Suppressor macrophage (primary cell): ENCODE data around the gene HOXA10.
A peak's percentile ranks its signal among the peaks of the same experiment; 100 is the strongest.

Experiments
- DNase-seq, 4 experiments: peaks; one replicate each; pipeline ENCODE4 v3.0.0-alpha.2; 2020 to 2022
- total RNA-seq, 17 experiments: gene quantifications; one replicate each; lab custom pipeline; 2026; ENCODE audit warnings: mixed read lengths in 6 of 17, inconsistent platforms in 3 of 17; lab: John Stamatoyannopoulos, UW

Gene HOXA10
- total RNA-seq, result 0 to 1.8 (median 0.14) reads per million in 17 experiments

DNA sequence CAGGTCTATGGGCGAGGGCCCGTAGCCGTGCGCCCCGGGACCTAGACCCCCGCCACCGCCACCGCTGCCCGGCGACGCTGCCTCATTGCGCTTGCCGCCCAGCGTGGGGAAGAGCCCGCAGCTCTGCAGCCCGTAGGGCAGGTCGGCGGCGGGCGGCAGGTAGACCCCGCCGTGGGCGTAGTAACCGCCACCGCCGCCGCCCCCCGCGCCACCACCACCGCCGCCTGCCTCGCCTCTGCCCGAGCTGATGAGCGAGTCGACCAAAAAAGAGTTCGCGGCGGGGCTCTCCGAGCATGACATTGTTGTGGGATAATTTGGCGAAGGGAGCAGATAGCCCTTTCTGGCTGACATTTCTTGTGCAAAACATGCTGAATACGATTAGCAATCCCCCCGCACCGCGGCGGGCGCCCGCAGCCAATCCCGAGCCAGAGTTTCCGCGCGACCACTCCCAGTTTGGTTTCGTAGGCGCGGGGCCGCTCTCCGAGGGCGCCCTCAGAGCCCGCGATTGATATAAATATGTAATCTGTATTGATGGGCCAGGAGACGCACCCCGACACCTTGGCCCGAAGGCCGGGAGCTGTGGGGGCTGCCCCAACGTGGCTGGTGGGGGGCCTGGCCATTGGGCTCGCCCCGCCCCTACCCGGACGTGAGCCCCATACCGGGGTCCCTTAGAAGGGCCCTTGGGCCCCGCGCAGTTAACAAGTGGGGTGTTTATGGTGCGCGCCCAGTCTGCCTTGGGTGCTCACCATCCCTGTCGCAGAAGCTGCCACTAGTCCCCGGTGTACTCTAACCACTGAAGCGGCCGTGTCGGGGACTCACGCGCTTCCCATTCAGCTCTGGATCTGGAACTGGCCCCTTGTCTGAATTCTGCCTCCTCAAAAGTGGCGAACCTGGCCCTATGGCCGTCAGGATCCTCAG is at the start of gene HOXA10:
HOXA10 (minus strand) TSS at position 365 of the 918 bp plus-strand sequence; CDS start at position 351, 14 bp downstream.
- DNase-seq, result peak in 1 of 4 experiments; percentile 6

DNA sequence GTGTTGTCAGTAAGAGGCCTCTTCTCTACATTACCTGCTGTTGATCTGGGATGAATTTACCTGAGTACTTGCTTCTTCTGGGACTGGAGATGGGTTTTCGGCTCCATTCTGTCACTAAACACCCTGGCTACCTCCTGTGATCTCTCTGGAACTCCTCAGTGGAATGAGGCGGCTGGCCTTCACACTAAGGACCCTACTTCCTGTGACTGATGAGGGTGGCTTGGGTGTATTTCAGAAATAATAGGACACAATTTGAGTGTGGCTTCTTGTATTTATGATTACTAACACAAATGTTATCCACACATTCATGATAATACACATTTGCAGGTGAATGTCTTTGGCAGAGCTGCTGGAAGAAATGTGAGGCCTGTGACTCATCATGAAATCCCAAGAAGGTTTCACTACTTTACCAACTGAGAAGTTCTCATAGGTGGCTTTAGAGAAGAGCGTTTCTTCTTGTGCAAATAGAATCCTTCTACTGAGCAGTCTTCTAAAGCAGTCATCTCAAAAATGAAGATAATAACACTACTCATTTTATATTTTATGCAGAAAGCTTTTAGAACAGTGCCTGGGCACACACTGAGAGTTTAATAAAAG is 47.2 kb upstream of the HOXA10 start:
- DNase-seq, result no peak

DNA sequence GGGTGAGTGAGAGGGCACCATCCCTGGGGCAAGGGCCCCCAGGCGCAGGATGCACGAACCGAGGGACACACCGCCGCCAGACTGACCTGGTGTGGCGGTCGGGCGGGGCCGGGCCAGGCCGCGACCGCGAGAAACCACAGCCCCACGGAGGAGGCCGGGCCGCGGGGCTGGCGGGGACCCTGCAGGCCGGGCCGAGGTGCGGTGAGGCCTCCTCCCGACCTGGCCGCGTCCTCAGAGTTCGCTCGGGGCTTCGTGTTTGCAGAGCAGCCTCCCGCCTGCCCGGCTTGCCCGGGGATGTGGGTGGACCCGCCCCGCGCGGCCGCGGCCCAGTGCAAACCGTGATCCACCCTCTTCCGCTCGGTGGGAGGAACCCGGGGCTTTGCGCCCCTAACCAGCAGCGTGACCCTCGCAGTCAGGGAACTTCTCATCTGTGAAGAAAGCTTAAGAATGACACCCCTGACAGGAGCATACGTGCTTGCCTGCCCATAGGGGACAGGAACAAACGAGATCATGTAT is 46.4 kb upstream of the HOXA10 start:
- DNase-seq, result no peak

DNA sequence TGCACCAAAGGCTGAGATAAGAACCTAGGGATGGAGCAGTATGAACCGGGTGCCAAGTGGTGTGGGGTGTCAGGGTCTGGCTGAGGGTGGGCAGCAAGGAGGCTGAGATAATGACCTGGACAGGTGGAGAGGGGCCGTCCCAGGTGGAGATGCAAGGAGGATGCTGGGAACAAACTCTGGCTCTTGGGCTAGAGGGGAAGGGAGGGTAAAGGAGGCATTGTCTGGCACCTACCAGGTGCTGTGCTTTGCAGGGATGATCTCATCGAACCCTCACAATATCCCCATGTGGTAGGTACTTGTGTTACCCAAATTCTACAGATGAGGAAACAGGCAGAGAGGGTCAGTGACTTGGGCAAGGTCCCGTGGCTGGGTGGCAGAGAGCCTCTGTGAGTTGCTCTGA is 45.7 kb upstream of the HOXA10 start:
- DNase-seq, result no peak

DNA sequence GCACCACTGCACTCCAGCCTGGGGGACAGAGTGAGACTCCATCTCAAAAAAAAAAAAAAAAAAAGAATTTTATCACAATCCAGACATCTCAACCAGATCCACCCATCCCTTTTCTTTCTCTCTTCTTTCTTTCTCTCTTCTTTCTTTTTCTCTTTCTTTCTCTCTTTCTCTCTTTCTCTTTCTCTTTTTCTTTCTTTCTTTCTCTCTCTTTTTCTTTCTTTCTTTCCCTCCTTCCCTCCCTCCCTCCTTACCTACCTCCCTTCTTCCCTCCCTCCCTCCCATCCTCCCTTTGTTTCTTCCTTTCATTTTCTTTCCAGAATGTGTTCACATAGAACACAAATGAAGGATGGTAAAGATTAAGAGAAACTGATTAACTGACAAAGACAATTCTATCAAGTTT is 43.8 kb upstream of the HOXA10 start:
- no peak for DNase-seq

DNA sequence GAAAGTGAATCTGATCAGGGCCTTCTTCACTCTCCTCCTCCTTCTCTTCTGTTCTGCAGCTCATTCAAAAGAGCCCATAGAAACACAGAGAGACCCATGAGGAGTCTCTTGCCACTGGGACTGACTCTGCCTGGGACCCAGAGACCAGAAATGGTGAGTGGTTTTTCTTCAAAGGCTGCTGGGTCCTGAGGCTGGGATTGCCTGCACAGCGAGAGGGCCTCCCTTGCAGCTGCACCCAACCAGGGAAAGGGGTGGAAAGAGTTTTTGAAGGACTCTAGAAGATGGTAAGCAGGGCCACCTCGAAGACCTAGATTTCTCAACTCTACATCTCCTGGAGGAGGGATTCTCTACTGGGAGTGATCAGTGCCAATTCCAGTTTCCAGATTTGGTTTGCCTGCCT is 41.2 kb upstream of the HOXA10 start:
- no peak for DNase-seq

DNA sequence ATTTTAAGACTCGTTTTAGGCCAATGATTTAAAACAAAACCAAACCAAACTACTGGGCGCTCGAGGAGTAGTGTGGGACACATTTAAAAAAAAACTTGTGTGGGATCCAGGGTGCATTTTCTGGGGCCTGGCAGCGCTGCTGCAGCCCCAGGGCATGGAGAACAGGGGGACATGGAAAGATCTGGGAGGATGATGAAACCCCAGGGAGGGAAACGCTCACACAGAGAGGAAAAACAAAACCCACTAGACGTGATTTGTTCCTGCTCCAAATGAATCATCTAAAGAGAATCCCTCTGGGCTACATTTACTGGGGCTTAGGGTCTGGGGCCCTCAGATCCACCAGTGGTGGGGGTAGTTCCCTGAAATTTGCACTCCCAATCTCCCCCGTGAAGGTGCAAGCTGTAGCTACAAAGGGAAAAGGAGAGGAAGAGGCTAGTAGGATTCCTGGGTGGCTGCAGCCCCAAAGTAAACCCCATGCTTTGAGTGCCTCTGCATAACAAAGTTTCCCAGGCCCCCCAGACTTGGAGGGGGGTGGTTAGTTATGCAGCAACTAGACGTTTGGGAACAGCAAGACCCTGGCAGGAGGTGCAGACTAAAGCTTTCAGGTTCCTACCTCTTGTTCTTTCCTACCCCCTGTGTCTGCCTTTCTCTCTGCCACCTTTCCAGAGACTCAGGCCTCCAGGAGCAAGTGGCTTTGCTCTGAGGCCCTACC is 40.3 kb upstream of the HOXA10 start:
- no peak for DNase-seq

DNA sequence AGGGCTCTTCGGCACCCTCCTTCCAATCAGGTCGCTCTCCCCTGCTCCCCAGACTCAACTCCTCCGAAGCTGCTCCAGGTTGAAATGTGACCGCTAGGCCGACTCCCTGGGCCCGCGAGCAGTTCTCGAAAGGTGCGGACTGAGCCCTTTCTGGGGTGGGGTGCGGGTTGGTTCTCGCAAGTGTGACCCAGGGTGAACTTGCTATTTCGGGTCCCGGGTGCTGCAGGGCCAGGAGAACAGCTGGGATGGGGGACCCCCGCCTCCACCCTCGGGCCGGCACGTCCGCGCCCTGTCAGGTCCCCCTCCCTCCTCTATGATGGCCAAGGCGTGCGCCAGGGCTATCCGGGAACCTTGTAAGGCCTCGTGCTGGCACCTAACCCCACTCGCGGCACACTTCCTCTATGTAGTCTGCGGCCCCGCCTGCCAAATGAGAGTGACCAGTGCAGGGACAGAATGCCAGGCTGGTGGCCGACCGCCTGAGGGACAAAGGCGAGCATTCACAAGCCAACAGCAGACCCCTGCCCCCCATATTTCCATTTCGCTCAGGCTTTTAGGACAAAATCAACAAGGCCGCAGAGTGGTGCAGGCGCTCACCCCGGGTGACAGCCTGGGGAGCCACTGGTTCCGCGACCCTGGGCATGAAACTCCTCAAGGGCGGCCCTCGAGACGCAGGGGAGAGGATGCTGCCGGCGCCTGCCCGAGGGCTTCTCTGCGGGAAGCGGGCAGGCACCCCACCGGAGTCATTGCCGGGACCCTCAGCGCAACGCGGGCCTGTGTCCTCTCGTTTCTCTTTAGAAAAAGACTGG is 39.5 kb upstream of the HOXA10 start:
- no peak for DNase-seq

DNA sequence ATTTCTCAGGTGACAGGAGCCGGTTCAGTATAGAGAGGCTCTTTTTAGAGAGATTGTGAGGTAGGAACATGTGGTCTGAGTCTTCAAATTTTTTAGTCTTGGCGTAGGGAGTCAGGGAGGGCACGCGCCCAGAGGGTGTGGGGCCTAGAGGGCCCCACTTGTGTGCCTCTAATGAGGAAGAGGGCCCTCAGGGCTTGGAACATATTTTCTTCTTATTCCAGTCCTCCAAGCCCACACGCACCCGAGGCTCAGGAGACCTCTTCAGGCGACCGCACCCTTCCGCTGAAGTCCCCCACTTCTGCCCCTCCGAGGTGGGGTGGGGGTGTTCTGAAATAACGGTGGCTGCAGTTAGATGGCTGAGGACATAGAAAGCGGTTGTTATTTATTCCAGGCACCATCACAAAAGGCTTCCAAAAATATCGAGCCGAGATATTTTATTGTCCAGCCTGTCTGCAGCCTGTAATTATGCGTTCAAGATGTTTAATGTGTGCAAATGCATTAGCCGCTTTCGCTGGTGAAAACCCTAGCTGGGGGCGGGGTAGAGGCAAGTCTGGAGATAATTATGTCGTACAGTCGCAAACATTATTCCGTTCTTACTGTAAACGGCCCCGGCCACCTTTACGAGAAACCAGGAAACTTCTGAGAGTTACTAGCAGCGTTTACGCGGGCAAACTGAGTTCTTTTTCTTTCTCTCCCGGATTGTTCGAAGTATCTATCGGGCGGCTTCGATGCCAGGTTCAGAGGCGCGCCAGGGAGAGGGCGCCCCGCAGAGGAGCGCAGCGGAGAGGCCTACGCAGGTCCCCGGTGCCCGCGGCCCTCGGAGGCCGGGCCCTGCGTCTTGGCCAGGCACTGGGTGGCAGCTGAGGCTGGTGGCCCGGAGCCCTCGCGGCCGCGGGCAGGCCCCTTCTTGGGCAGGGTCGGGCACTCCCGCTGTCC is 38.6 kb upstream of the HOXA10 start:
- DNase-seq, result no peak

DNA sequence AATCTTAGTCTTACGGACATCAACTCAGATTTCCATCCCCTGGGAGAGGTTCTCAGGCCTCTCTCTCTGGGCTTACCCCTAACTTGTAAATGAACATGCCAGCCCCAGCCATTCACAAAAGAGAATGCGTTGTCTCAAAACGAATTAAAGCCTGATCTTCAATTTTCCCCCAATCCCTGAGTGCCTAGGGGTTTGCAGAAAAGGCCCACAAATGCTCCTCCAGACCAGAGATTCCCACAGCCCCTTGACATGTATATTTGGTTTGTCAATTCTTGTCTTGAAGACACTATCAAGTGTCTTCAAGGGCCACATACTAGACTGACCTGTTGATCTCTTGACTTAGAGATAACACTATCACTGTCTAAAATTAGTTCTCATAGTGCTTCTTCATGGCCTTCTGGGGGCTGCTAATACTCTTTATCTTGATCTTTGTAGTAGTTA is 37.7 kb upstream of the HOXA10 start:
- no peak for DNase-seq

DNA sequence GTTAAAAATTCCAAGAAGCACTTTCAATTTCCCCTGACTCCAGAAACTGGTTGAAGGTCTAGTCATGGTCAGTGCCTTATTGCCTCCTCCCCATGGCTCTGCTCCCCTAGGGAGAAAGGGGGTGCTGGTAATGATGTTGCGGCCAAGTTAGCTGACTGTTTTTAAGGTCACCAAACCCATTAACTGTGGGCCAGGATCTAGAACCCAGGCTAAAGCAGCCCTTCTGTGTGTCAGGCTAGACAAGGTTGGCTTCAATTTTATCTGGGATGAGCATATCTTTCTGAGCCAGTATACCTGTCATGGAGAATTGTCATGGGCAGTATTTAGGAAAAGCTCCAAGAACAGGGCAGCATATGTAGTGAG is 36.9 kb upstream of the HOXA10 start:
- DNase-seq, result no peak

DNA sequence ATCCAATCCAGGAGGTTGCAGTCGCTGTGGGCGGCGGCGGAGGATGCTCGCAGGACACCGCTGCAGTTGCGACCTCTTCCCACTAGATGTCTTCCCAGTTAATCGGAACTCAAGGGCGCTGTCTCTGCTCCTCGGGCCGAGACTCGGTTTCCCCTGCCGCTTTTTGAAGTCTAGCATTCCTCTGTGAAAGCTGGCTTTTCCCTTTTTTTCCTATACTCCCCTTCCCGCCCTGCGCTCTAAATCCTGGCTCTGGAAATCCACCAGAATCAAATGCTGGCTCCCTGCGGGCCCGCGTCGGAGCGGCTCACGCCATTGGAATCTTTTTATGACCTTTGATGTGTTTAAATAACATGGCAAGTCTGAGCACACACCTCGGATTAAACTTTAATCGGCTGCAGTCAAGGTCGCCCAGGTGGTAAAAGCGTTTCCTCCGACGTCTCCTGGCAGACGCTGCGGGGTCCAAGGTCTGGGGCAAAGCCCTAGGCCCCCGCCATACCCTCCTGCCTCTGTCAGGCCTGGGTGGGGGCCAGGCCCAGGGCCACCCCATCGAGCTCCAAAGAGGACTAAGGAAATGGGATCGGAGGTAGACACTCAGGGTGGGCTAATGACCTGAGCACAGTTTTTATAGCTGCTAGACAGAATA is 36.4 kb upstream of the HOXA10 start:
- peak; percentile 42 to 77 (median 66) for DNase-seq

DNA sequence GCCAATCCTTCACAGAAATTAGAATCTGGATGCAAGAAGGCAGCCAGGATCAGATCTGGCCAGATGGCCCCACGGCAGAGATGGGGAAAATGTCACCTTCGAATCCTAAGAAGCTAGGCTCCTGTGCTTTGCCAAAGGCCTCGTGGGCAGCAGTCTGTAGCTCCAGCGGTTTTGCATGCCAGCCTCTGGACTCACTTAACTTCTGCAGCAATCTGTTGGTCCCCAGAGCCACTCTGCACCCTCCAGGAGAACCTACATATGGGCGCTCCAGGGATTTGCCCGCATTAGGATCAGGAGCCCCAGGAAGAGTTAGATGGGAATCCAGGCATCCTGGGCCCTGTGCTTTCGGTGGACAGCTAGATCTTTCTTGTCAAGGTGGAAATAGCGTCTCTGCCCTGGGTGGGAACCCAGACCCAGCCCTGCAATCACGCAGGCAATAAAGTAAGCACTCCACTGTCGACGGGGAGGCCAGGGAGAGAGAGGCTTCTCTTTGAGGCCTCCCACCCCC is 35.9 kb upstream of the HOXA10 start:
- DNase-seq, result no peak

DNA sequence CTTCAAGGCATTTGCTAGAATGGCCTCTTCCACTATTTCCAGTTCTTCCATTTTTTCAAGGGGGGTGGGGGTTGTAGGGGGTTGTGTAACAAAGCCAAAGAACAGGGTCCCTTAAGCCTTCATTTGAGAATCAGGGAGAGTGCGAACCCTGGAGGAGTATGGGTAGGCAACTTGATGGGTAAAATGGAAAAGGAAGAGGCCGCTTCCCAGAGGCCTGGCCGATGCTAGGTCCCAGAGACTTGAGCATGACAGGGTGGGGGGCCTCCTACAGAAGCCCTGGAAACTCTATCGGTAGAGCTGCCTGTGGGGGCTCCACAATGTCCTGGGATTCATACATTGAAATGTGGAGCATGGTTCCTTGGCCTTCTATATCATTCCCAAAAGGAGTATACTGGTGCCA is 34.9 kb upstream of the HOXA10 start:
- DNase-seq, result no peak

DNA sequence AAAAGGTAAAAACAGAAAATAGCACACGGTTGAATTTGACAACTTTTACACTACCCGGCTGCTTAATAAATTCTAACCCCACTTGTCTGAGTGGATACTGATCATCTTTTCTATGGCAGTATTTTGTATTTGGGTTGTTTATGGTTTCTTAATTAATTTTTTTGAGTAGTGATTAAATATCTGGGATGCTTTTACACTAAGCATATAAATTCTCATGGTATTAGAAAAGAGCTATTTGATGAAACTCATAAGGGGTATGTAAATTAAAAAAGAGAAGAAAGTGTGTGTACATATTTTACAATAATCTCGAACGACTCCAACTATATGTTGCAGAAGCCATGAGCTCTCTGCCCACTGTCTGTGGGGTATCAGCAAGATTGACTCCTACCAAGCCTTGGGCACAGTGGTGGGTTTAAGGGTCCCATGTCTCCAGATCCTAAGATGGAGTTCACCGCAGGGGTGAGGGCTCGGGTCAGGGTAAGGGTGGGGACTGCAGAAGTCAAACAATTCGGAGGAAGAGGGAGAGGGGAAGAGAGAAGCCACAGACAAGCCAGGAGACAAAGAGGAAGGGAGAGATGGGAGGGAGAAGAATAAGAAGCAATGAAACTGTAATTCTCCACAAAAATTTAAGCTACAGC is 33.3 kb upstream of the HOXA10 start:
- DNase-seq, result no peak

DNA sequence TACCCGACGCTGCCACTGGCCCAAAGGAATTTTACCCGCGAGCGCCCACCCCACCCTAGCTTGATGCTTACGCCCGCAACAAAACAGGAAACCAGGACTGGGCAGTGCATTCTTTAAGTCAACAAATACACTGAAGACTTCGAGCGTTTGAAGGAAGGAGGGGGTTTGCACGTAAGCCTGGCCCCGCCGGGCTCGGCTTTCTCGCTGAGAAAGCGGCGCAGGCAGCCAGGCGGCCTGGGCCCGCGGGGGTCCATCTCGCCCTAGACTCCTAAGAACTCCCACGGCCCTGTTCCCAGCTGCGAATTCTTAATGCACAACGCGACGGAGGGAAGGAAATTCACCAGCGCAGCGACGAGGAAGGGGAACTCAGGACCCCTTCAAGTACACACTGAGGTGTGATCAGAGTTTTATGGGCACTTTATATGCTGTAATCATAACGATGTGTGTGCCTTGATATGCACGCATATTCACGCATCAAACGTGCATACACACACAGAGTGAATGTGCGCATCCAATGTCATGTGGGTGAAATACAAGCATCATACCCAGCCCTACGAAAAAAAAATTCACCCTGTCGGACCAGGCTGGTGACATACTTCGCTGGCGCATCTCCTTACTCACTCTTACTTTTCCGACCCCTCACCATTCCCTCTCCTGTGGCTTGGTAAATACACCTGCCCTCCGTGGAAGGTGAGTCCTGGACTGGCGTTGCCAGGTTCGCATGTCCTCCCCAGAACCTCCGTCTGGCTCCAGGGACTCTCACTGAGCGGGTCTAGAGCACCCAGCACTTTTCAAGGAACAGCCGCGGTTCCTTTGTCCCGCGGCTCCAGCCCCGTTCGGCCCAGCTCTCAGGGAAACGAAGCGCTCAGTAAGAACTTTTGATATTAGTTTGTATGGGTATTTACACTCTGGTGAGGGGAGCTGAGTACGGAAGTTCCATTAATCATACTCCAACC is 31.5 kb upstream of the HOXA10 start:
- DNase-seq, result peak in 1 of 4 experiments; percentile 37

DNA sequence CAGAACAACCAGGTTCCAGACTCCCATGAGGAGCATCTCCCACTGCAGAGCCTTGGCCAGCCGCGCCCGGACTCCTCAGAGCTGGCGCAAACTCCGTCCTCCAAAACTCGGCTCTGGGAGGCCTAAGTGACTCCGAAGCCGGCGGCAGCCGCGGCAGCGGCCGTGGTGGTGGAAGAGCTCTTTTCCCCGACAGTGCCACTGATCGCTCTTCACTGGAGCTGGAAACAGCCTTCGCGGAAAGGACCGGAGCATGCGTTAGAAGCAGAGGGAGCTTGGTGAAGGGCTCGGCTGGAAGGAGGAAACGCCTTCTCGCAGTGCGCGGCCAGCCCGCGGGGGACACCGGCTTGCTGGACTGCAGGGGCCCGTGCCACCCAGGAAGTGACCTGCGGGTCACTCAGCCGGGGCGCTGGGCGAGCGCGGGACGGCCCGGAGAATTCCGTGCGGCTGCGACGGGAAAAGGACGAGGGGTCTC is 30.8 kb upstream of the HOXA10 start:
- DNase-seq, result peak in 1 of 4 experiments; percentile 50

DNA sequence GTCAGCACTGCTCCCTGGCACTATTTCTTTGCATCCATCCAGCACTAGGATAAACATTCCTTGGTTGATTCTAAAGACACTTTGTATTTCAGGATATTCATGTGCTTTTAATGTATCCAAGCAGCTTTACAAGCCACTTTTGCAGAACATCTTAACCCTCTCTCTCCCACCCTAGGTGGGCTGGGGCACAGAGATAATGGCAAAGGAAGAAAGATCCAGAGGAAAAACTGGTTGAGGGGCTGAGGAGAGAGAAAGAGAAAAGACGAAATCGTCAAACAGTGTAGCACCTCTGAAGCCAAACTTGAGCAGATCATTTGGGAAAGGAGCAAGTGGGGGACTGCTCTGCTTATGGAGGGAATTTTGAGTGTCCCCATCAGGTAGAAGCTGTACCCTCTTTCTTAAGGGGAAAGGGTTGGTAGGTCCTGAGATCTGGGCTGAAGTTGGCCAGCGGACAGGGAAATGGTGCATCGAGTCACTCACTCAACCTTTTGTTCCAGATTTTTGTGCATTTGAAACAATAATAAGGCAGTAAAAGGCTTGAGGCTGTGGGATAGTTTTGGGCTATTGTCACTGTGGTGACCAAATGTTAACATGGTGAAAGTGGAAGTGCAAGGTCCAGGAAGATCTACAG is 30.0 kb upstream of the HOXA10 start:
- DNase-seq, result no peak
